K562 (cell line): ENCODE measurements around the gene INPP5D. TPM values are rescaled to one million over a fixed set of nuclear protein-coding genes. Genes with fewer than 3 reads are reported as not detected.
A peak's percentile ranks its signal among the peaks of the same experiment; 100 is the strongest.

Experiments
- CREM ChIP-seq: IDR thresholded peaks from 2 replicates; pipeline ENCODE4 v1.6.1; 2014; ENCODE audit warnings: antibody characterized with exemption, low read depth
- NKRF ChIP-seq: fragments of 450-650 bp; IDR thresholded peaks from 2 replicates; pipeline ENCODE4 v1.6.1; 2016; ENCODE audit warnings: borderline replicate concordance
- ZNF407 ChIP-seq: fragments of 450-650 bp; IDR thresholded peaks from 2 replicates; pipeline ENCODE4 v1.6.1; 2016; ENCODE audit warnings: low read depth
- polyA plus RNA-seq, 8 experiments: library from polyadenylated mRNA; depleted of rRNA in 4 of 8; stranded (reverse) in 5 of 8; unstranded in 3 of 8; fragments of >200 nt; fragmentation: Nextera tagmentation in 2 of 8; fragmentation: Illumina TruSeq in 1 of 8; extraction: Ambion mirVana in 2 of 8; extraction: Trizol in 1 of 8; gene quantifications; 2 replicates each; pipeline versions ENCODE4 v1.2.1 to v1.2.3, GENCODE V29; 2011 to 2014; ENCODE audit warnings: inconsistent platforms in 1 of 8, missing spikeins in 1 of 8
- total RNA-seq, 7 experiments: library from RNA; depleted of rRNA in 6 of 7; stranded (reverse); fragments of >200 nt in 6 of 7; fragmentation: Illumina TruSeq in 2 of 7; extraction: Trizol in 2 of 7; gene quantifications; 2 replicates each; pipeline versions ENCODE4 v1.2.1 to v1.2.3, GENCODE V29; 2011 to 2021; ENCODE audit warnings: low replicate concordance in 1 of 7
- TF ChIP-seq, protein P1 (sequence below): fragments of 200-600 bp; sonication (generic); IDR thresholded peaks from one replicate; pipeline ENCODE4 v1.6.1; 2012; ENCODE audit warnings: mild to moderate bottlenecking, low read depth, low read length, inconsistent platforms

The INPP5D gene
- total and polyA plus RNA-seq, 9 of the 15 experiments (the other 6 are each of a cell fraction or from before 2014, with no cell fraction given) = 0.55 to 6.2 (median 2.2) TPM

DNA sequence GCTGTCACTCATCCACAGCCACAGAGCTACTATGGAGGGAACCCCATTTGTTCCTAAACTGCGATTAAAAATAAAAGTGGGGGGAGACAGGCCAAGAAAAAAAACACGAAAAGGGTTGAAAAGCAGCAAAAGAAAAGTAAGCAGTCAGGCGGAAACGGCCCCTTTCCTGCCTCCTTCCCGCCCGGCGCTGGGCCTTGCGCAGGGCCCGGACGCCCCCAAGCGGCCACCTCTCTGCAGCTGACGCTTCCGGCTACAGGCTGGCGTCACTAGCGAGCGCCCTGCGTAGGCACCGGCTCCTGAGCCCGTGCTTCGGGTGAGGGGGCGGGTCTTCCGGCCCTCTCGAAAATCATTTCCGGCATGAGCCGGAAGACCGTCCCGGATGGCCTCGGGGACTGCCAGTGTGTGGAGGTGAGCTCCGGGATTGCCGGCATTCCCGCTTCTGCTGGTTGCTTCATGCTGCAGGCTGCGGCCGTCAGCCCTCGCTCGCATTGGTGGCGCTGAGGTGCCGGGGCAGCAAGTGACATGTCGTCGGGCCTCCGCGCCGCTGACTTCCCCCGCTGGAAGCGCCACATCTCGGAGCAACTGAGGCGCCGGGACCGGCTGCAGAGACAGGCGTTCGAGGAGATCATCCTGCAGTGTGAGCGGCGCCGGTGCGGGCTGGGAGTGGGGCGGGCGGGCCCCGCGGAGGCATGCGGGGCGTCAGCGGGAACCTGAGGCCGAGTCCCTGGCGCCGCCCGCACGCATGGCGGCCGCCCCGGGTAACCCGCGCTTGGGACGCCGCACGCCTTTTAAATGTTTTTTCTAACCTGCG, 191.4 kb downstream of the INPP5D start, which contains the start of gene ATG16L1 (continued):
- TF ChIP-seq ZNF407 (no peak), CREM (peak; percentile 99), NKRF (peak; percentile 85)
- TF ChIP-seq, protein P1, sequence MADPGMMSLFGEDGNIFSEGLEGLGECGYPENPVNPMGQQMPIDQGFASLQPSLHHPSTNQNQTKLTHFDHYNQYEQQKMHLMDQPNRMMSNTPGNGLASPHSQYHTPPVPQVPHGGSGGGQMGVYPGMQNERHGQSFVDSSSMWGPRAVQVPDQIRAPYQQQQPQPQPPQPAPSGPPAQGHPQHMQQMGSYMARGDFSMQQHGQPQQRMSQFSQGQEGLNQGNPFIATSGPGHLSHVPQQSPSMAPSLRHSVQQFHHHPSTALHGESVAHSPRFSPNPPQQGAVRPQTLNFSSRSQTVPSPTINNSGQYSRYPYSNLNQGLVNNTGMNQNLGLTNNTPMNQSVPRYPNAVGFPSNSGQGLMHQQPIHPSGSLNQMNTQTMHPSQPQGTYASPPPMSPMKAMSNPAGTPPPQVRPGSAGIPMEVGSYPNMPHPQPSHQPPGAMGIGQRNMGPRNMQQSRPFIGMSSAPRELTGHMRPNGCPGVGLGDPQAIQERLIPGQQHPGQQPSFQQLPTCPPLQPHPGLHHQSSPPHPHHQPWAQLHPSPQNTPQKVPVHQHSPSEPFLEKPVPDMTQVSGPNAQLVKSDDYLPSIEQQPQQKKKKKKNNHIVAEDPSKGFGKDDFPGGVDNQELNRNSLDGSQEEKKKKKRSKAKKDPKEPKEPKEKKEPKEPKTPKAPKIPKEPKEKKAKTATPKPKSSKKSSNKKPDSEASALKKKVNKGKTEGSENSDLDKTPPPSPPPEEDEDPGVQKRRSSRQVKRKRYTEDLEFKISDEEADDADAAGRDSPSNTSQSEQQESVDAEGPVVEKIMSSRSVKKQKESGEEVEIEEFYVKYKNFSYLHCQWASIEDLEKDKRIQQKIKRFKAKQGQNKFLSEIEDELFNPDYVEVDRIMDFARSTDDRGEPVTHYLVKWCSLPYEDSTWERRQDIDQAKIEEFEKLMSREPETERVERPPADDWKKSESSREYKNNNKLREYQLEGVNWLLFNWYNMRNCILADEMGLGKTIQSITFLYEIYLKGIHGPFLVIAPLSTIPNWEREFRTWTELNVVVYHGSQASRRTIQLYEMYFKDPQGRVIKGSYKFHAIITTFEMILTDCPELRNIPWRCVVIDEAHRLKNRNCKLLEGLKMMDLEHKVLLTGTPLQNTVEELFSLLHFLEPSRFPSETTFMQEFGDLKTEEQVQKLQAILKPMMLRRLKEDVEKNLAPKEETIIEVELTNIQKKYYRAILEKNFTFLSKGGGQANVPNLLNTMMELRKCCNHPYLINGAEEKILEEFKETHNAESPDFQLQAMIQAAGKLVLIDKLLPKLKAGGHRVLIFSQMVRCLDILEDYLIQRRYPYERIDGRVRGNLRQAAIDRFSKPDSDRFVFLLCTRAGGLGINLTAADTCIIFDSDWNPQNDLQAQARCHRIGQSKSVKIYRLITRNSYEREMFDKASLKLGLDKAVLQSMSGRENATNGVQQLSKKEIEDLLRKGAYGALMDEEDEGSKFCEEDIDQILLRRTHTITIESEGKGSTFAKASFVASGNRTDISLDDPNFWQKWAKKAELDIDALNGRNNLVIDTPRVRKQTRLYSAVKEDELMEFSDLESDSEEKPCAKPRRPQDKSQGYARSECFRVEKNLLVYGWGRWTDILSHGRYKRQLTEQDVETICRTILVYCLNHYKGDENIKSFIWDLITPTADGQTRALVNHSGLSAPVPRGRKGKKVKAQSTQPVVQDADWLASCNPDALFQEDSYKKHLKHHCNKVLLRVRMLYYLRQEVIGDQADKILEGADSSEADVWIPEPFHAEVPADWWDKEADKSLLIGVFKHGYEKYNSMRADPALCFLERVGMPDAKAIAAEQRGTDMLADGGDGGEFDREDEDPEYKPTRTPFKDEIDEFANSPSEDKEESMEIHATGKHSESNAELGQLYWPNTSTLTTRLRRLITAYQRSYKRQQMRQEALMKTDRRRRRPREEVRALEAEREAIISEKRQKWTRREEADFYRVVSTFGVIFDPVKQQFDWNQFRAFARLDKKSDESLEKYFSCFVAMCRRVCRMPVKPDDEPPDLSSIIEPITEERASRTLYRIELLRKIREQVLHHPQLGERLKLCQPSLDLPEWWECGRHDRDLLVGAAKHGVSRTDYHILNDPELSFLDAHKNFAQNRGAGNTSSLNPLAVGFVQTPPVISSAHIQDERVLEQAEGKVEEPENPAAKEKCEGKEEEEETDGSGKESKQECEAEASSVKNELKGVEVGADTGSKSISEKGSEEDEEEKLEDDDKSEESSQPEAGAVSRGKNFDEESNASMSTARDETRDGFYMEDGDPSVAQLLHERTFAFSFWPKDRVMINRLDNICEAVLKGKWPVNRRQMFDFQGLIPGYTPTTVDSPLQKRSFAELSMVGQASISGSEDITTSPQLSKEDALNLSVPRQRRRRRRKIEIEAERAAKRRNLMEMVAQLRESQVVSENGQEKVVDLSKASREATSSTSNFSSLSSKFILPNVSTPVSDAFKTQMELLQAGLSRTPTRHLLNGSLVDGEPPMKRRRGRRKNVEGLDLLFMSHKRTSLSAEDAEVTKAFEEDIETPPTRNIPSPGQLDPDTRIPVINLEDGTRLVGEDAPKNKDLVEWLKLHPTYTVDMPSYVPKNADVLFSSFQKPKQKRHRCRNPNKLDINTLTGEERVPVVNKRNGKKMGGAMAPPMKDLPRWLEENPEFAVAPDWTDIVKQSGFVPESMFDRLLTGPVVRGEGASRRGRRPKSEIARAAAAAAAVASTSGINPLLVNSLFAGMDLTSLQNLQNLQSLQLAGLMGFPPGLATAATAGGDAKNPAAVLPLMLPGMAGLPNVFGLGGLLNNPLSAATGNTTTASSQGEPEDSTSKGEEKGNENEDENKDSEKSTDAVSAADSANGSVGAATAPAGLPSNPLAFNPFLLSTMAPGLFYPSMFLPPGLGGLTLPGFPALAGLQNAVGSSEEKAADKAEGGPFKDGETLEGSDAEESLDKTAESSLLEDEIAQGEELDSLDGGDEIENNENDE = no peak
